ENCODE data around the gene AP2A2.

The AP2A2 gene

GRCh38 chr11:1027483-1028290 is 102.0 kb downstream of the AP2A2 start:
- TF ChIP-seq, protein P1, sequence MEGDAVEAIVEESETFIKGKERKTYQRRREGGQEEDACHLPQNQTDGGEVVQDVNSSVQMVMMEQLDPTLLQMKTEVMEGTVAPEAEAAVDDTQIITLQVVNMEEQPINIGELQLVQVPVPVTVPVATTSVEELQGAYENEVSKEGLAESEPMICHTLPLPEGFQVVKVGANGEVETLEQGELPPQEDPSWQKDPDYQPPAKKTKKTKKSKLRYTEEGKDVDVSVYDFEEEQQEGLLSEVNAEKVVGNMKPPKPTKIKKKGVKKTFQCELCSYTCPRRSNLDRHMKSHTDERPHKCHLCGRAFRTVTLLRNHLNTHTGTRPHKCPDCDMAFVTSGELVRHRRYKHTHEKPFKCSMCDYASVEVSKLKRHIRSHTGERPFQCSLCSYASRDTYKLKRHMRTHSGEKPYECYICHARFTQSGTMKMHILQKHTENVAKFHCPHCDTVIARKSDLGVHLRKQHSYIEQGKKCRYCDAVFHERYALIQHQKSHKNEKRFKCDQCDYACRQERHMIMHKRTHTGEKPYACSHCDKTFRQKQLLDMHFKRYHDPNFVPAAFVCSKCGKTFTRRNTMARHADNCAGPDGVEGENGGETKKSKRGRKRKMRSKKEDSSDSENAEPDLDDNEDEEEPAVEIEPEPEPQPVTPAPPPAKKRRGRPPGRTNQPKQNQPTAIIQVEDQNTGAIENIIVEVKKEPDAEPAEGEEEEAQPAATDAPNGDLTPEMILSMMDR (IDR thresholded peaks at IDR 0.05; ENCODE audit: low read depth, low read length) = no peak
- no peak overlapping the region for H3K4me3 ChIP-seq (ENCODE audit: low read depth, low read length)

- H3K4me3 ChIP-seq (ENCODE audit: low read depth, low read length) = no peak overlapping the region
- TF ChIP-seq, protein P1 (IDR thresholded peaks at IDR 0.05; ENCODE audit: low read depth, low read length) = no peak
These were observed 102.5 kb downstream of the AP2A2 start for GRCh38 chr11:1028291-1028540.

DNA sequence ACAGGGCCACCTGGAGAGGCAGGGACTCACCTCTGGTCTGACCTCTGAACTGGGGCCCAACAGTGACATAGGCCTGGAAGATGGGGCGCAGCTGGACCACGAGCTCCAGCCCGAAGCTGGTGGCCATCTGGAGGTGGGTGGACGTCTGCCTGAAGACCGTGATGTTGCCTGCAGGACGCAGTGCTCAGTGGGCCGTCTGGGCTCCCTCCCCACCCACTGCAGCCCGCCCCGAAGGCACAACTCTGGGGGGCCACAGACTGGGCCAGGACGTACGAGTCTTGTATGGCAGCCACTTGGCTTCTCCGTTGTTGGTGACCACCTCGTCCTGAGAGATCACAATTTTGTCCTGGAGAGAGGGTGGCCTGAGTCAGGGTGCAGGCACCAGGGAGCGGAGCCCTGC is 102.9 kb downstream of the AP2A2 start:
- TF ChIP-seq, protein P1 (IDR thresholded peaks at IDR 0.05; ENCODE audit: low read depth, low read length) = no peak
- H3K4me3 ChIP-seq (ENCODE audit: low read depth, low read length) = no peak overlapping the region

GRCh38 chr11:1029051-1029450 is 103.4 kb downstream of the AP2A2 start:
- no peak overlapping the region for H3K4me3 ChIP-seq (ENCODE audit: low read depth, low read length)
- TF ChIP-seq, protein P1 (IDR thresholded peaks at IDR 0.05; ENCODE audit: low read depth, low read length) = no peak

GRCh38 chr11:1029654-1030053 is 104.0 kb downstream of the AP2A2 start:
- H3K4me3 ChIP-seq (ENCODE audit: low read depth, low read length) = no peak overlapping the region
- TF ChIP-seq, protein P1 (IDR thresholded peaks at IDR 0.05; ENCODE audit: low read depth, low read length) = no peak

- H3K4me3 ChIP-seq (ENCODE audit: low read depth, low read length) = no peak overlapping the region
- TF ChIP-seq, protein P1 (IDR thresholded peaks at IDR 0.05; ENCODE audit: low read depth, low read length) = no peak
These were observed 104.4 kb downstream of the AP2A2 start for GRCh38 chr11:1030086-1030485.

GRCh38 chr11:1030556-1030955 is 104.9 kb downstream of the AP2A2 start:
- TF ChIP-seq, protein P1 (IDR thresholded peaks at IDR 0.05; ENCODE audit: low read depth, low read length) = no peak
- no peak overlapping the region for H3K4me3 ChIP-seq (ENCODE audit: low read depth, low read length)
